ENCODE results near the gene PLXDC2. TPM values are rescaled to one million over a fixed set of nuclear protein-coding genes. Genes with fewer than 3 reads are reported as not detected.
"Not testable (repeated sequence)": the region's sequence is repeated elsewhere in the genome, so short reads cannot be mapped to it uniquely, and the experiment has no call there.

Gene PLXDC2
- total RNA-seq, 6 experiments from 2014 or later = 4.1 to 6.5 (median 5.3) TPM

DNA sequence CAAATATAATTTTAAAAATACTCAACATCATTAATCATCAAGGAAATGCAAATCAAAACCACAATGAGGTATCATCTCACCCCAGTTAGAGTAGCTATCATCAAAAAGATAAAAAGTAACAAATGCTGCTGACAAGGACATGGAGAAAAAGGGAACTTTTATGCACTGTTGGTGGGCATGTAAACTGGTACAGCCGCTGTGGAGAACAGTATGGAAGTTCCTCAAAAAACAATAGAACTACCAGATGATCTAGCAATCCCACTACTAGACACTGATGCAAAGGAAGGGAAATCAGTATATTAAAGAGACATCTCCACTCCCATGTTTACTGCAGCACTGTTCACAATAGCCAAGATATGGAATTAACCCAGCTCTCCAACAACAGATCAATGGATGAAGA, 384.5 kb downstream of the PLXDC2 start:
- Histone ChIP-seq H3K4me3 (no peak overlapping the region), H3K27me3 (no peaks in the 10 kb centered on the region), H3K9me3 (no peaks in the 10 kb centered on the region), H3K36me3 (no peaks in the 10 kb centered on the region), H3K4me1 (no peaks in the 10 kb centered on the region), H3K27ac (no peak overlapping the region)
- intact Hi-C loops (cut with DNase I) = no loop called here
- 60% methylated on average over 1 of the region's 1 CpG for WGBS (ENCODE audit: insufficient coverage, low coverage, low lambda C conversion rate, missing lambda C conversion rate)
- DNase-seq = no peak
- TF ChIP-seq POLR2A (IDR thresholded peaks at IDR 0.05) (no peak), CTCF (IDR thresholded peaks at IDR 0.05) (no peak)
- no peak for ATAC-seq

DNA sequence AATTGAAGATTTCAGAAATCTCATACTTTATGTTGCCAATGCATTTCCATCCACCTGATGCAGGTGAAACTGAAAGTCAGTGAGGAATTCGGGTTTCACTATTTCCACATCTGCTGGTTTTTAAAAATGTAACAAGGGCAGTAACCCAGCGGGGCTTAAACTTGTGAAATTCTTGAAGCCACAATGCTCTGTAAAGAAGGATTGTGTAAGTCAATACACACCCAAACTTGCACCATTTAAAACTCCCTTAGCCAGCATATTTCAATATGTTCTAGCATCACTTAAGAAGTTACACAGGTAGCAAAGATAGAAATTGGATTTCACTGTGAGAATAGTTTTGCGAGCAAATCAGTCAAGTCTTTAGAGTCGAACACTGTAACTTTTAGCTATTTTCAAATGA, 386.1 kb downstream of the PLXDC2 start:
- WGBS (ENCODE audit: insufficient coverage, low coverage, low lambda C conversion rate, missing lambda C conversion rate) = 56% methylated on average over 4 of the region's 4 CpGs
- Histone ChIP-seq H3K9me3 (no peaks in the 10 kb centered on the region), H3K27me3 (no peaks in the 10 kb centered on the region), H3K27ac (no peak overlapping the region), H3K4me3 (no peak overlapping the region), H3K36me3 (no peaks in the 10 kb centered on the region), H3K4me1 (no peaks in the 10 kb centered on the region)
- intact Hi-C loops (cut with DNase I) = no loop called here
- DNase-seq (no peak), ATAC-seq (no peak)
- TF ChIP-seq CTCF (IDR thresholded peaks at IDR 0.05) (no peak), POLR2A (IDR thresholded peaks at IDR 0.05) (no peak)

DNA sequence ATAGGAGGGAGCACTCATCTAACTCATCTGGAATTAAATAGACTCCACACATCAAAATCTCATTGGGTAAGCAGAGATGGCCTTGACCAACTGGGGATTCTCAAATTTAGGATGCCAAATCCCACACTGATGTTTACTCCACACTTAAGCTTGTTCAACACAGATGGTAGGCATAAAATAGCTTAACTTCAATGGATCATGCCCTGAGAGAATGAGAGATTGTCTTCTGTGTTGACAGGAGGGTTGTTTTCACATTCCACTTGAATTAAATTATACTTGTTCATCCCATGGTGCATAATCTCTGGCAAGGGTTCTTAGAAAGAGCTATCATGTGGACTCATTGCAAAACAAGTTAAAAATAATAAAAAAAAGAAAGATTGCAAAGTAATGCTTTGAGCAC, 391.4 kb downstream of the PLXDC2 start:
- intact Hi-C loops (cut with DNase I) = no loop called here
- DNase-seq (no peak), ATAC-seq (no peak)
- Histone ChIP-seq H3K27ac (no peak overlapping the region), H3K36me3 (no peaks in the 10 kb centered on the region), H3K27me3 (no peaks in the 10 kb centered on the region), H3K4me3 (no peak overlapping the region), H3K9me3 (no peaks in the 10 kb centered on the region), H3K4me1 (no peaks in the 10 kb centered on the region)
- TF ChIP-seq POLR2A (IDR thresholded peaks at IDR 0.05) (no peak), CTCF (IDR thresholded peaks at IDR 0.05) (no peak)

- H3K4me1 ChIP-seq; H3K9me3 ChIP-seq; H3K36me3 ChIP-seq; intact Hi-C loops (cut with DNase I); H3K27ac ChIP-seq; H3K4me3 ChIP-seq; ATAC-seq; H3K27me3 ChIP-seq; DNase-seq: not testable (repeated sequence)
- WGBS (ENCODE audit: insufficient coverage, low coverage, low lambda C conversion rate, missing lambda C conversion rate) = 81% methylated on average over 6 of the region's 7 CpGs
Measured at GRCh38 chr10:20209098-20209497, 392.9 kb downstream of the PLXDC2 start.

GRCh38 chr10:20215547-20216152, 399.4 kb downstream of the PLXDC2 start:
- intact Hi-C loops (cut with DNase I) = no loop called here
- no peaks in the 10 kb centered on the region for H3K4me1 ChIP-seq
- H3K27me3 ChIP-seq = no peaks in the 10 kb centered on the region
- H3K4me3 ChIP-seq = no peak overlapping the region
- 39% methylated on average over 3 of the region's 3 CpGs for WGBS (ENCODE audit: insufficient coverage, low coverage, low lambda C conversion rate, missing lambda C conversion rate)
- no peak overlapping the region for H3K27ac ChIP-seq
- ATAC-seq (no peak), DNase-seq (no peak)
- H3K9me3 ChIP-seq = no peaks in the 10 kb centered on the region
- no peak for TF ChIP-seq CTCF (IDR thresholded peaks at IDR 0.05)
- TF ChIP-seq POLR2A (IDR thresholded peaks at IDR 0.05) = no peak
- H3K36me3 ChIP-seq = no peaks in the 10 kb centered on the region
